HL-60 (cell line): ENCODE data around the gene KRT3.

Experiments used
- POLR2AphosphoS5 ChIP-seq: IDR thresholded peaks from 2 replicates; pipeline ENCODE4 v1.6.1; 2012; ENCODE audit warnings: low read depth
- SPI1 ChIP-seq: IDR thresholded peaks from 2 replicates; pipeline ENCODE4 v1.6.1; 2012; ENCODE audit warnings: low read depth, mild to moderate bottlenecking, borderline replicate concordance
- TF ChIP-seq, protein P1 (sequence below): IDR thresholded peaks from one replicate; pipeline ENCODE4 v1.5.1; 2011; ENCODE audit warnings: low read length, control low read depth, inconsistent platforms; ENCODE audit not compliant: insufficient read depth
- TF ChIP-seq, protein P2 (sequence below): IDR thresholded peaks from 2 replicates; pipeline ENCODE4 v1.6.1; 2012; ENCODE audit warnings: low read depth; ENCODE audit not compliant: insufficient replicate concordance

DNA sequence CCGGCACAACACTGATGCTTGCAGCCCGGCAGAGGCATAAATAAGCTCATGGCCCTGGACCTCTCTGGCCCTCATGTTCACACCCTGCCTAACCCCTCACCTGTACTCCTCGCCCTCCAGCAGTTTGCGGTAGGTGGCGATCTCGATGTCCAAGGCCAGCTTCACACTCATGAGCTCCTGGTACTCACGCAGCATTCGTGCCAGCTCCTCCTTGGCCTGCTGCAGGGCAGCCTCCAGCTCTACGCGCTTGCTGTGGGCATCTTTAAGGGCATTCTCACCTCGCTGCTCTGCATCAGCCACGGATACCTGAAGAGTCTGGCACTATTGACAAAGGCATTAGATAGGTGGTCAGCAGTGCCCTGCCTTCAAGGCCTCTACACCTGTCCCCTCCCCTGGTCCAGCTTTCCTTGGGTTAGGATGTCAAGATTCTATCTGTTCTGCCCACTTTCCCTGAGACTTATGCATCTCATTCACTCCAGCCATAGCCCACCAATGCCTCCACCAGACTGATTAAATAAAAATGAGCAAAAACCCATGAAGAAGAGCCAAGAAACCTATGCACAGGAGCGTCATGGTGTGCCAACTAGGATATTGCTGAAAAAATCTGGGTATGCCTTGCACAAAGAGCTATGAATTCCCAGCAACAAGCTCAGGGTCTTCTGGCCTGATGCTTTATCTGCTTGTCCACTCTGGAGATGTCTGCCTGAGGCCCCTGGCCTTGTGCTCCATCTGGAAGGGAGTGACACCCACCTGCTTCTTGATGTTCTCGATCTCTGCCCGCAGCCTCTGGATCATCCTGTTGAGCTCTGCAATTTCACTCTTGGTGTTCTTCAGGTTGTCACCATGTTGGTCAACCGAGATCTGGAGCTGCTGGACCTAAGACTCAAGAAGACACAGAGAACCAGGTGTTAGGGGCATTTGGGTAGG lies 11.9 kb upstream of the KRT3 start:
- TF ChIP-seq, protein P1, sequence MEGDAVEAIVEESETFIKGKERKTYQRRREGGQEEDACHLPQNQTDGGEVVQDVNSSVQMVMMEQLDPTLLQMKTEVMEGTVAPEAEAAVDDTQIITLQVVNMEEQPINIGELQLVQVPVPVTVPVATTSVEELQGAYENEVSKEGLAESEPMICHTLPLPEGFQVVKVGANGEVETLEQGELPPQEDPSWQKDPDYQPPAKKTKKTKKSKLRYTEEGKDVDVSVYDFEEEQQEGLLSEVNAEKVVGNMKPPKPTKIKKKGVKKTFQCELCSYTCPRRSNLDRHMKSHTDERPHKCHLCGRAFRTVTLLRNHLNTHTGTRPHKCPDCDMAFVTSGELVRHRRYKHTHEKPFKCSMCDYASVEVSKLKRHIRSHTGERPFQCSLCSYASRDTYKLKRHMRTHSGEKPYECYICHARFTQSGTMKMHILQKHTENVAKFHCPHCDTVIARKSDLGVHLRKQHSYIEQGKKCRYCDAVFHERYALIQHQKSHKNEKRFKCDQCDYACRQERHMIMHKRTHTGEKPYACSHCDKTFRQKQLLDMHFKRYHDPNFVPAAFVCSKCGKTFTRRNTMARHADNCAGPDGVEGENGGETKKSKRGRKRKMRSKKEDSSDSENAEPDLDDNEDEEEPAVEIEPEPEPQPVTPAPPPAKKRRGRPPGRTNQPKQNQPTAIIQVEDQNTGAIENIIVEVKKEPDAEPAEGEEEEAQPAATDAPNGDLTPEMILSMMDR, result no peak
- TF ChIP-seq POLR2AphosphoS5 (no peak), SPI1 (no peak)
- TF ChIP-seq, protein P2, sequence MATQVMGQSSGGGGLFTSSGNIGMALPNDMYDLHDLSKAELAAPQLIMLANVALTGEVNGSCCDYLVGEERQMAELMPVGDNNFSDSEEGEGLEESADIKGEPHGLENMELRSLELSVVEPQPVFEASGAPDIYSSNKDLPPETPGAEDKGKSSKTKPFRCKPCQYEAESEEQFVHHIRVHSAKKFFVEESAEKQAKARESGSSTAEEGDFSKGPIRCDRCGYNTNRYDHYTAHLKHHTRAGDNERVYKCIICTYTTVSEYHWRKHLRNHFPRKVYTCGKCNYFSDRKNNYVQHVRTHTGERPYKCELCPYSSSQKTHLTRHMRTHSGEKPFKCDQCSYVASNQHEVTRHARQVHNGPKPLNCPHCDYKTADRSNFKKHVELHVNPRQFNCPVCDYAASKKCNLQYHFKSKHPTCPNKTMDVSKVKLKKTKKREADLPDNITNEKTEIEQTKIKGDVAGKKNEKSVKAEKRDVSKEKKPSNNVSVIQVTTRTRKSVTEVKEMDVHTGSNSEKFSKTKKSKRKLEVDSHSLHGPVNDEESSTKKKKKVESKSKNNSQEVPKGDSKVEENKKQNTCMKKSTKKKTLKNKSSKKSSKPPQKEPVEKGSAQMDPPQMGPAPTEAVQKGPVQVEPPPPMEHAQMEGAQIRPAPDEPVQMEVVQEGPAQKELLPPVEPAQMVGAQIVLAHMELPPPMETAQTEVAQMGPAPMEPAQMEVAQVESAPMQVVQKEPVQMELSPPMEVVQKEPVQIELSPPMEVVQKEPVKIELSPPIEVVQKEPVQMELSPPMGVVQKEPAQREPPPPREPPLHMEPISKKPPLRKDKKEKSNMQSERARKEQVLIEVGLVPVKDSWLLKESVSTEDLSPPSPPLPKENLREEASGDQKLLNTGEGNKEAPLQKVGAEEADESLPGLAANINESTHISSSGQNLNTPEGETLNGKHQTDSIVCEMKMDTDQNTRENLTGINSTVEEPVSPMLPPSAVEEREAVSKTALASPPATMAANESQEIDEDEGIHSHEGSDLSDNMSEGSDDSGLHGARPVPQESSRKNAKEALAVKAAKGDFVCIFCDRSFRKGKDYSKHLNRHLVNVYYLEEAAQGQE, result no peak
